HG02981 (cell line): Measurements from ENCODE around the gene CDYL2.
A peak's percentile ranks its signal among the peaks of the same experiment; 100 is the strongest.
"Not testable (repeated sequence)": the region's sequence is repeated elsewhere in the genome, so short reads cannot be mapped to it uniquely, and the experiment has no call there.

Experiments
- ATAC-seq: cut with Tn5 transposase; IDR thresholded peaks from one replicate; pipeline ENCODE4 v1.9.1; 2021; ENCODE audit warnings: mild to moderate bottlenecking, moderate library complexity; ENCODE audit not compliant: unreplicated experiment

CDYL2 gene

DNA sequence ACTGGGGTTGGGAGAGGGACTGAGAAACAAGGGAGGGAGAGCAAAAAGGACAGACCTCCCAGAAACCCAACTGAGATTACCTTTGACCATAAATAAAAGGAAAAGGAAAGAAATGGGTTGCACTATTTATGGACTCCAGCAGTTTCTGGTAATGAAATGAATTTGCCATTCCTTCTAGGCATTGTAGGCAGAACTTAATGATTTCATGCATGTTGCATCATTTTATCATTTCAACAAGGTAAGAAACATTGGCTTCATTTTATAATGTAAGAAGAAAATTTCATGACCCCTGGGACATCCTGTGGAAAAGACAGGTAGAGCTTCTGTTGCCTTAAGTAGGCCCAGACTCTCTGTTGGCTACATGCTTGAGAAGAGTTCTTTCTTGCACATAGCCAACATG, 8.2 kb upstream of the CDYL2 start:
- no peak for ATAC-seq

DNA sequence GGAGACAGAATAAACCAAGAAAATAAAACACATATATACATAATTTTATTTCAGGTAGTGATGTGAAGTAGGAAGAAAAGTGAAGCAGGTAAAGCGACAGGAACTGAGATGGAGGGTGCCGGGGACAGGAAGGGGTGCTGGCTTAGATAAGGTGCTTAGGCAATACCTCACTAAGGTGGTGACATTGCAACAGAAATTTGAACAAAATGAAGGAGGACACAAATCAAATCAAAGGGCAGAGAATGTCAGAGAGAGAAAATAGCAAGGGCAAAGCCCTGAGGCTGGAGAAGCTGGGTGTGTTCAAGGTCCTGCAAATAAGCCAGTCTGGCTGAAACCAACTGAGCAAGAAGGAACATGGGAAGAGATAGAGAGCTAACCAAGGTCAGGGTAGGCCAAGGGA, 5.0 kb upstream of the CDYL2 start:
- no peak for ATAC-seq

DNA sequence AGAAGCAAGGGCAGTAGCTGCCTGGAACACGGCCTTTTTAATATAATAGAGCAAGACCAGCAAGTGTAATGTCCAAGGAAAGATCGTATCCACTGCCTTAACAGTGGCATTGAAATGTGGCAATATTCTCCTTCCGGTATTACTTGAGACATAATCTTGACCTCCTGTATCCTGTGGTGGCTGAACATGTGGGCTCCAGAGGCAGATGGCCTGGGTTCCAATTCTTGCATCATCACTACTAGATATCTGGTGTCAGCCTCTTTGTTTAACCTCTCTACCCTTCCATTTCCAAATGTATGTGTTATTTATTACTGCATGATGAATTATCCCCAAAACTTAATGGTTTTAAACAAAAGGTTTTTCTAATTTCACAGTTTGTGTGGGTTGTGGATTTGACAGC, 3.5 kb upstream of the CDYL2 start:
- no peak for ATAC-seq

DNA sequence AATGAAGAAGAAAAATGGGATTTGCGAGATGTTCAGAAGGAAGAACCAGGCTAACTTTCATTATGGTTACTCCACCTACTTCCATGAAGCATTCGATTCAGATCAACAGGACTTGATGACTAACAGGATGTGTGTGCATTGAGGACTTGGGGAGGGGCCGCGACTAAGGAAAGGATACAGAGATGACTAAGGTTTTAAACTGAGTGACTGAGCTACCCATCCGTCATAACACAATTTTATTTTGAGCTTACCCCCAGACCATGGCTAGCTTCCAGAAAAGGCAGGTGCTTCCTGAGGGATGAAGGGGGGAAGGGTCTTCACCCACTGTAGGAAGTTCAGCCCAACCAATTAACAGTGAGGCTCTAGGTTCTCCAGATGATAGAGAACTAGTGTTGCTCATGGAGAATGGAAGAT, 2.5 kb upstream of the CDYL2 start:
- ATAC-seq: no peak

DNA sequence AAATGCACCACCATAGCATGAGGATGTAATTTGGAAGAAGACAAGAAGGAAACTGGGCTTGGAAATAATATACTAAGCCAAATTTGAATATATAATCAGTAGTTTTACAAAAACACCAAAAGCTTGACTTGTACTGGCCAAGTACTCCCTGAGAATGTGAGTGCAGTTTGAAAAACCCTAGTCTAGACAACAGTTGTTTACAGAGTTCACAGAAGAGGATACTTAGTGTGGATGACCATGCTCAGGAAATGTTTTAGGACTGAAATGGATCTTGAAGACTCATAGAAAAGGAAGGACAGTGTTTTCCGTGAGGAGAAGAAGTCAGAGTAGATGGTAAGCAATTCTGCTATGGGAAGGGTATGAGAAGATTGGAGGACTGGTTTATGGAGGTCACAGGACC, 1.9 kb upstream of the CDYL2 start:
- ATAC-seq: no peak

DNA sequence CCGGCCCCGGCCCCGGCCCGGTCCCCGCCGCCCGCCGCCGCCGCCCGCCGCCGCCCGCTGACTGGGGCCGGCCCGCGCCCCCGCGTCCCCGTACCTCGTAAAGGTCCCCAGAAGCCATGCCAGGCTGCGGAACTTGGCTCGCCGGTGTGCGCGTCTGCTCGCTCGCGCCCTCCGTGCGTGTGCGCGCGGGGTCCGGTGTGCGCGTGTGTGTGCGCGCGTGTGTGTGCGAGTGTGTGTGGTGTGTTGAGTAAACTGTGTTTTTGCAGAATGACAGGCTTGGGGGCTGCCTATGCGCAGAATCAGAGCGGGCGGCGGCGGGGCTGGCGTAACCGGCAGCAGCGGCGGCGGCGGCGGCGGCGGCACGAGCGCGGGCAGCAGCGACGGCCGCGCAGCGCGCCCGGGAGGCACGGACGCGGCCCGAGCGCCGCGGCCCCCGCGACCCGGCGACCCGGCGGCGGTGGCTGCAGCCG, 307 bp downstream of the CDYL2 start:
- peak; percentile 39 for ATAC-seq

DNA sequence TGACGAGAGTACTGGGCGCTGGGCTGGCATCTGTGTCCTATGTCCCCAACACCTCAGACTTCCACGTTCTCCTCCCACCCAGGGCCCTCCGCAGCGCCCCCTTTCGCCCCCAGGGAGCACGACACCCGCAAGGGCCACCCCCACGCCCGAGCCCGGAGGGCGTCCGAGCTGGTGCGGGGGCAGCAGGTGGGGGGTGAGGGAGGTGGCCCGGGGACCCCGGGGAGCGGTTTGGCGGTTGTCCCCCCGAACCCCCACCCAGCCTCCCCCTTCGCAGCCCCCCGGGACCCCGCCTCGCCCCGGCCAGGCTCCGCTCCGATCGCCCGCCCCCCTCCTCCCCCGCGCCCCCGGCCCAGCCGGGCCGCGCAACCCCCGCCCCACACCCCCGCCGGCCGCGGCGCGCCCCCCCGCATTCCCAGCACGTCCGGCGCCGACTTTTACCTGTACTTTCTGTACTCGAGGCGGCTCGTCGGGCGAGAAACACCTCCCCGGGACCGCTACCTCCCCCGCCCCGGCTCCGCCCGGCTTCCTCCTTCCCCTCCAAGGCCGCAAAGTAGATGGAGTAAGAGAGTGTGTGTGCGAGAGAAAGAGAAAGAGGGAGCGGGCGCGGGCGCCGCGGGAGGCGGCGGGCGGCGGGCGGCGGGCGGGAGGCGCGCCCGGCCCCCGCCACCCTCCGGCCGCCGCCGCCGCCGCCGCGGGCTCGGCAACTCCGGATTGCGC, 901 bp downstream of the CDYL2 start:
- peak; percentile 27 for ATAC-seq

DNA sequence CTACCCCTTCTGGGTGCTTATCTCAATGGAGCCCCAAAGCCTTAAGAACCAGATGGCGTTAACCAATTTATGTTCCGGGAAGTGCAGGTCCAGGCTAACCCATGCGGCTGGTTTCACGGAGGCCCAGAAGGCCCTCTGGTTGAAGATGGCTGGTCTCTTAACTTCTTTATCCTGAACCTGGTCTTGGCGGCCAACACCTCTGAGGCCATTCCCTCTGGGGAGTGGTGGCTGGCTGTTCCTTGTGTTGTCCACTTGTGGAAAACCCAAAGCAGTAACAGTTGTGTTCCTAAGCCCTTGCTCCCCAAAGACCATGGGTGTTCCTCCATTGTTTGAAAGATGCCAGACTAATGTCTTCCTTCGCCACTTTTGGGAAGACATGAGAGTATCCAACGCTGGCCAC, 1.5 kb downstream of the CDYL2 start:
- no peak for ATAC-seq

DNA sequence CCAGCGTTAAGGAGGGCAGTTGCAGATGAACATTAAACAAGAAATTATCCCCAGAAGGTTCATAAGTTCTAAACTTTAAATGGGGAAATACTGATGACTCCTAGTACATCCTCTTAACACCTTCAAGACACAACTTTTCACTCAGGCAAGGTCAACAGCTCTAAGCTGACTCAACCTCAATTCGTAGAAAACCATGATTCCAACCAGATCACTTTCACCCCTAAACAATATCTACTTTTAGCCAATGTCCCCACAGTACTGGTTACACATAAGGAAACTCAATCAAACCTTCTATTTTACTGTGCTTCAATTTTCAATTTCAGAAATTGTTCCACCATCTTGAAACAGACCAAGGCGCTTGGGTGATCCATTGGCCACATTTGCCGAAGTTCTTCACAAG, 2.3 kb downstream of the CDYL2 start:
- ATAC-seq: no peak

DNA sequence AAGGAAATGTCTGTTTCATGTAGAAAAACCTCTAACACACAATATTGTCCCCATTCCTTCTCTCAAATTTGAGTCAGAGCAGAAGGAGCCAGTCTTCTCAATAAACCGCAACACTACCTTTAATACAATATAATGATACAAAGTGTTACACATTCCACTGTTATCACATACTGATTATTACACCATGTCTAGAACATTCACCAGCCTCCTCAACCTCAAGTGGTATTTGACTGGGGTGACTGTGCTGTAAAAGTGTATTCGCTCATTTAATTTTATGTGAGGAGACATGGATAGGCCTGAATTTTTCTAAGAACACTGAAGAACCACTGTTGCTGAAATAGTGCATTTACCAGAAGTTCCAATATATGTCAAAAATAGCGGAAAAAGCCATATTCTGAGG, 10.3 kb downstream of the CDYL2 start:
- no peak for ATAC-seq

DNA sequence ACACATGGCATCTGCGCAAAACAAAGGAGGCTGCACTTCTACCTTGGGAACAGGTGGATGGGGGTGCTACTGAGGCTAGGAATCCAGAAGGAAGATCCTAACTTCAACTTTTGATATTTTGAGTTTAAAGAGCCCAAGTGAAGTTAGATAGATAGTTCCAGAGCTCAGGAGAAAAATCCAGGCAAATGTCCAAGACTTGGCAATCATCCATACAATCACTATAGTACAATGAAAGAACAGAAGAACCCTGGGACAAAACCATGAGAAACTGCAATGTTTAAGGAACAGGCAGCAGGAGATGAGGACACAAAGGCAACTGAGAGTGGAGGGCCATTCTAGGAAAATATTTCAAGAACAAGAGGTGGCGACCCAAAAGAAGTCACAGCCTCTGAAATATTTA, 12.4 kb downstream of the CDYL2 start:
- ATAC-seq: no peak

DNA sequence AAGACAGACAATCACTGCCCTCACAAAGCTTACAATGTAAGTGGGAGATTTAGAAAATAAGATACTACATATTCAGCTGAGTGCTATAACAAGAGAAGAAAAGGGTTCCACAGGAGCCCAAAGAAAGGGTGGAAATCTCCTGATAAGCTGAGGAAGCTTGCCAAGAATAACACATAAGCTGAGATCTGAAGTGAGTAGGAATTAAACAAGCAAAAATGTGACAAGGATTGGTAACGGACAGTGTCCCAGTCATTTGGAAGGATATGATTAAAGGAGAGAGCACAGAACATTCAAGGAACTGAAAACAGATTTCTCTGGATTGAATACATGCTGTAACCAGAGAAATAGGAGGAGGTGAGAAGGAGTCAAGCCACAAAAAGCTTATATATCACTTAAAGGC, 13.0 kb downstream of the CDYL2 start:
- no peak for ATAC-seq

DNA sequence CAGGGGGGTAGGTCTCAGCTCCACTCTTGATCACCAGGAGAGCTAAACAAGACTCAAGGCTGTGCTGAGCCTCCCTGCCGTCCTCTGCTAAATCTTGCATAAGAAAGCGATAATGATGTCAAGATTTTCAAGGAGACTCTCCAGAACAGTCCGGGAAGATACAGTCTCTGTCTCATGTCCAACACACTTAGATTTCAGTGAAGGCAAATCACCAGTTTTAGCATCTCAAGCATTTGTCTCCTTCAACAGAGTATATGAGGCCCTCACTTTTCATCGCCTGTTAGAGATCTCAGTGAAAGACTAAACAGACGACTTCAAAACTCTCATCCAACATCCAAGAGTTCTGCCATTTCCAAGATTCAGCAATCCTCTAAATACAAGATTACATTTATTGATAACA, 13.6 kb downstream of the CDYL2 start:
- ATAC-seq: no peak

DNA sequence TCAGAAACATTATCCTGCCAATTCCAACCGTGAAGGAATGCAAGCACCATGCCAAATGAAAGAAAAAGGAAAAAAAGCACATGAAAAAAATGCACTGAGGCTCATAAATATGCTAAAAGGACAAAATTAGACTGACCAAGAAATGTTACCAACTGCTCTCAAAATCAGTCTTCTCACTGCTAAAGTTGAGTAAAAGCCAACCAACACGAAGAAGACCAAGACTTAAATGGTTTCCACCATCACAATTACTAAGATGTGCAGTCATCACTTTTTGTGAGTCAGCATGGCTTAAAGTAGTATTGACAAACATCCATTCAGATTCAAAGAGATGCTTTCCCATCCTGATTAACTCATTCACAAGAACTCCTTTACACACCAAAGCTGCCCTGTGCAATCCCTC, 16.4 kb downstream of the CDYL2 start:
- no peak for ATAC-seq

DNA sequence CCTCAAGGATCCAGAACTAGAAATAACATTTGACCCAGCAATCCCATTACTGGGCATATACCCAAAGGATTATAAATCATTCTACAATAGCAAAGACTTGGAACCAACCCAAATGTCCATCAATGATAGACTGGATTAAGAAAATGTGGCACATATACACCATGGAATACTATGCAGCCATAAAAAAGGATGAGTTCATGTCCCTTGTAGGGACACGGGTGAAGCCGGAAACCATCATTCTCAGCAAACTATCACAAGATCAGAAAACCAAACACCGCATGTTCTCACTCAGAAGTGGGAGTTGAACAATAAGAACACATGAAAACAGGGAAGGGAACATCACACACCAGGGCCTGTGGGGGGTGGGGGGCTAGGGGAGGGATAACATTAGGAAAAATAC, 17.8 kb downstream of the CDYL2 start:
- ATAC-seq: not testable (repeated sequence)

DNA sequence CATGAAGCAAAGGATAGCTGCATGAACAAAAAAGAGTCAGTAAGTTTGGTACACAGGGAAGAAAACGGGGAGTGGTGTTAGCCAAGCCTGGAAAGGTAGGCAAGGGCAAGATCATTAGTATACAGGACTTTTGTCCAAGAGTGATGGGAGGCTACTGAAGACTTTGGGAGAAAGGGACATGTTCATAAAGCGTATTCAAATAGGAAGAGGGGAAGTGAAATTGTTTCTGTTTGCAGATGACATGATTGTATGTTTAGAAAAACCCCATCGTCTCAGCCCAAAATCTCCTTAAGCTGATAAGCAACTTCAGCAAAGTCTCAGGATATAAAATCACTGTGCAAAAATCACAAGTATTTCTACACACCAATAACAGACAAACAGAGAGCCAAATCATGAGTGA, 19.4 kb downstream of the CDYL2 start:
- no peak for ATAC-seq

DNA sequence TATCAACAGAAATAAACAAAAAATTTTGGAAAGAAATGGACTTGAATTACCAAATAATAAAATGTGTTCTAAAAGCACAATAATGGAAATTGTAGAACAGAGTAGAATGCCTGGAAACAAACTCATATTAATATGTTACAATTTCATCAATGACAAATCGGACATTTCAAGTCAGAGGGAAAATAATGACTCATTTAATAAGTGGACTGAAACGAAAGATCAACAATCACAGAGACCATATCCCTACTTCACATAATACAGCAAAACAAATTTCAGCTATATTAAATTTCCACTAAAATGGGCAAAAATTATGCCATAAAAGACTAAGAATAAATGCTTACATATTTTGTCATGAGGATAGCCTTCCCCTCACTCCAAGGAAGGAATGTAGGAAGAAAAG, 25.7 kb downstream of the CDYL2 start:
- ATAC-seq: no peak

DNA sequence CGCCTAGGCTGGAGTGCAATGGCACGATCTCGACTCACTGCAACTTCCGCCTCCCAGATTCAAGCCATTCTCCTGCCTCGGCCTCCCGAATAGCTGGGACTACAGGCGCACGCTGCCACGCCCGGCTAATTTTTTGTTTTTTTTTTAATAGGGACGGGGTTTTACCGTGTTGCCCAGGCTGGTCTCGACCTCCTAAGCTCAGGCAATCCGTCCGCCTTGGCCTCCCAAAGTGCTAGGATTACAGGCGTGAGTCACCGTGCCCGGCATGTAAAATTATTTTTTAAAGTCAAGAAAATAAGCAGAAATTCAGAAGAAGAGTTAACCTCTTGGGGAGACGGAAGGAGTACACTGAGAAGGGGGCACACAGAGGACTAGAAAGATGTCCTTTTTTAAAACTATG, 27.5 kb downstream of the CDYL2 start:
- ATAC-seq: no peak

DNA sequence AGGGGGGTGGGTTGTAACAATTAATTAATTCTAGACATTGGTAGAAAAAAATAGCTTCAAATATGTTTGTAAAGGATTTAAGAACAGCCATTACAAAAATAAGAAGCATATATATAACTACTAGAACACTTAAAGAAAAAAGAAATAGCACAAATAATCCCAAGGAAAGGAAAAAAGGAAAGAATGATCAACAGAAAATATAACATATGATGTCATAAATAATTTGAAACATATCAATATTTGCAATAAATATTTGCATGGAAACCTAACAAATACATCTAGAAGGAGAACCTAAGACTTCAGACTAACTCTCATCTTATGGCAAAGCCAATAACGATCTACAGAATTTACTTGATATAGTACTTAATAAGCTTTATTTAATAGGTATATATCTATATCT, 28.9 kb downstream of the CDYL2 start:
- no peak for ATAC-seq

DNA sequence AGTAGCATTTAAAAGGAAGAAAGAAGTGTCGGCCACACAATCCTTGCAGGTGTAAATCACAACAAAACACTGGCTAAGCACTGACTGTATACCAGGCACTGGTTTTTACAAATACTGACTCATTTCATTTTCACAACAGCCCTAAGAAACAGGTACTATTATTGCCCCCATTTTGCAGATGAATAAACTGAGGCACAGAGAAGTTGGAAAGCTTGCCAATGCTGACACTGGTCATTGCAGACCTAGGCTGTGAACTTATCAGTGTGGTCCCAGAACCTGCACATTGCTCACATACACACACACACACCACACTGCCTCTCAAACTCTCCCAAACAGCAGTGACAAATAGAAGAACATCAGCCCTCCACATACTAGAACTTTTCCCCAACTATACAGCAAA, 37.6 kb downstream of the CDYL2 start:
- ATAC-seq: no peak

DNA sequence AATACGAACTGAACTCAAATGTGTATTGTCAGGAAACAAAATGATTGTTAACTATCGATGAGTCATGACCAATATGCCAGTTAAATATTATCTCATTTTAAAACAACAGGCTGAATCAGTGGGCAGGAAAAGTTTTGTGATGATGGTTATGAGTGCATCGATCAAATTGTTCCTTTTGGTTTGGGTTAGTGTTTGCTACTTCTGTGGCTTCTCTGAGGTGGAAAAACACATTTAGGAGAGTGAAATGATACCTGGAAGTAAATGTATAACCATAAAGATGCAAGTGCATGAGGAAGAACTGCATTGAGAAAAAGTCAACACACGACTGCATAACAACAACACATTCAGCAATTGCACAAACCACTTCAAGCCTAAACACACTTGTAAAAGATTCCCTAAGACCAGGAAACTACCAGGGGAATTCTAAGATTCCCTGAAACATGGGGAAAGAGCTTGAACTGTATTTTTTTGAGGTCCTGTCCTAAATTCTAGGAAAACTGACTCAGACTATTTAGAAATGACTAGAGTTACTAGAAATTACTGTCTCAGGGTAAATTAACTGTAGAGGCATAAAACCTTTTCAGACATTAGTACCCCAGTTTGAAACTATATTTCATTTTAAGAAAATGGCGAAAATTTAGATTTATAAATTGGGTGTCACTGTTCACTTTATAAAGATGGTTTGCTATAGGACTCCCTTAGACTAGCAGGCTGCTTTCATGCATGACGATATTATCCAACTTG, 44.8 kb downstream of the CDYL2 start:
- no peak for ATAC-seq

DNA sequence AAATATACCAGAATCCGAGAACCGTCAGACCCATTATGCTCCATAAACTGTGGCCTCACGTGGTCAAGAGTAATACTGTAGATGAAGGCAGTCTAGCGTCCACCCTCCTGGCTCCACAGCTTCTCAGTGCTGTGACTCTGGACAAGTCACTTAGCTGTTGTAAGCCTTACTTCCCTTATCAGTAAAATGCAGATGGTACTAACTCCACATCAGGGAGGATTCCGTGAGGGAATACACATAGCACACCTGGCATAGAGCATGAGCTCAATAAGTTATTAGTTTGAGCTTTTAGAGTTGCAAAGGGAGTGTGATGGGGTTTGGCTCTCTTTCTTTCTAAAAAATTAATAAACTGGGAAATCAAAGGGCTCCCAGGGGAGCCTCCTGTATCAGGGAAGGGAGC, 49.9 kb downstream of the CDYL2 start:
- ATAC-seq: no peak

DNA sequence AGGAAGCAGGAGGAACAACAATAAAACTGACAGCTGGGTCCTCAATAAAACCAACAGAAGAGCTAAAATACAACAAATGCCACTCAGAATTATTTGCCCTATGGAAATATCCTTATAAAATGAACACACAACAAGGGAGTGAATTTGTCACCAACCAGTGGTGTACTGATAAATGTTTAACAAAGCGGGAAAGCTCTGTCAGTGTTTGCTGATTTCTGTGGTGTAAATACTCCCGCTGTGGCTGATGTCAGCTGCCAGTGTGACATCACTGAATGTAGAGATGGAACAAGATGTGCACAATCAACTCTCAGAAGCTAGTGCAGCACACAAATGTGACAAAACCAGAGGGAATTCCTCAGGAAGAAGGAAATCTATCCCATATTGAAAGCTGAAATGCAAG, 51.9 kb downstream of the CDYL2 start:
- no peak for ATAC-seq
